HEK293 (cell line): Measurements from ENCODE around the gene INVS.

Experiments used
- CTCF ChIP-seq: fragments of 450-650 bp; formaldehyde crosslinking; IDR thresholded peaks from 2 replicates; pipeline ENCODE4 v1.5.1; 2016; ENCODE audit warnings: missing biosample characterization, missing genetic modification characterization
- GFI1B ChIP-seq: fragments of 450-650 bp; formaldehyde crosslinking; IDR thresholded peaks from 2 replicates; pipeline ENCODE4 v1.5.1; 2016; ENCODE audit warnings: missing biosample characterization, missing genetic modification characterization
- MYNN ChIP-seq: fragments of 450-650 bp; formaldehyde crosslinking; IDR thresholded peaks from 2 replicates; pipeline ENCODE4 v1.5.1; 2016; ENCODE audit warnings: missing biosample characterization, missing genetic modification characterization, borderline replicate concordance
- ZBTB44 ChIP-seq: fragments of 450-650 bp; IDR thresholded peaks from 2 replicates; pipeline ENCODE4 v1.5.1; 2018; ENCODE audit warnings: missing biosample characterization, mild to moderate bottlenecking, missing genetic modification characterization
- ZNF660 ChIP-seq: fragments of 450-650 bp; IDR thresholded peaks from 2 replicates; pipeline ENCODE4 v1.5.1; 2018; ENCODE audit warnings: missing biosample characterization, mild to moderate bottlenecking, missing genetic modification characterization
- ZNF664 ChIP-seq: fragments of 450-650 bp; formaldehyde crosslinking; IDR thresholded peaks from 2 replicates; pipeline ENCODE4 v1.5.1; 2016; ENCODE audit warnings: missing biosample characterization, missing genetic modification characterization

GRCh38 chr9:100315561-100315960 is 216.5 kb downstream of the INVS start:
- TF ChIP-seq GFI1B (tag by site-specific recombination) = no peak
- TF ChIP-seq CTCF (tag by site-specific recombination) = no peak
- no peak for TF ChIP-seq ZBTB44 (tag by site-specific recombination)
- TF ChIP-seq ZNF660 (tag by site-specific recombination) = no peak
- TF ChIP-seq ZNF664 (tag by site-specific recombination) = no peak
- TF ChIP-seq MYNN (tag by site-specific recombination) = no peak
